ENCODE data around the gene FAM217B. TPM values are rescaled to one million over a fixed set of nuclear protein-coding genes. Genes with fewer than 3 reads are reported as not detected.
A peak's percentile ranks its signal among the peaks of the same experiment; 100 is the strongest.

The FAM217B gene
- total RNA-seq, 1 donor = 5.8 TPM

GRCh38 chr20:59938221-59938620 is 2.0 kb upstream of the FAM217B start:
- TF ChIP-seq CTCF (IDR thresholded peaks at IDR 0.05; ENCODE audit: insufficient read depth, low read length) = no peak
- DNase-seq (ENCODE audit: low read depth) = peak; percentile 47
- H3K4me3 ChIP-seq (ENCODE audit: low read depth, low read length) = peak overlapping the region; percentile 83

DNA sequence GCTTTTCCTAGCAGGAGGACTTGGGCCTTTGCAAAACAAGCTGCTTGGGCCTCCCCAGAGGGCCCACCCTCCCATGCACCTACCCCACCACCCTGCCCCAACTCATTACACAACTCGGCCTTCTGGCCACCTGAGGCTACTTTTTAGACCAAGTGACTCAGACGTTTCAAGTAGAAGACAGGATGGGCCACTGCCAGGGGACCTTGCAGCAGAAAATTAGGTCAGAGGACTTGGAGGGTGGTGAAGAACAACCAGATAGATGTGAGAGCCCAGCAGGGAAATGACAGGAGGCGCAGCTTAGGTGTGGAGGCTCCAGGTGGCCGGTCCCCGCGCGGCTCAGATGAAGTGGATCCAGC is 1.5 kb upstream of the FAM217B start:
- TF ChIP-seq CTCF (IDR thresholded peaks at IDR 0.05; ENCODE audit: insufficient read depth, low read length) = no peak
- DNase-seq (ENCODE audit: low read depth) = peak; percentile 11
- peak overlapping the region; percentile 83 for H3K4me3 ChIP-seq (ENCODE audit: low read depth, low read length)

DNA sequence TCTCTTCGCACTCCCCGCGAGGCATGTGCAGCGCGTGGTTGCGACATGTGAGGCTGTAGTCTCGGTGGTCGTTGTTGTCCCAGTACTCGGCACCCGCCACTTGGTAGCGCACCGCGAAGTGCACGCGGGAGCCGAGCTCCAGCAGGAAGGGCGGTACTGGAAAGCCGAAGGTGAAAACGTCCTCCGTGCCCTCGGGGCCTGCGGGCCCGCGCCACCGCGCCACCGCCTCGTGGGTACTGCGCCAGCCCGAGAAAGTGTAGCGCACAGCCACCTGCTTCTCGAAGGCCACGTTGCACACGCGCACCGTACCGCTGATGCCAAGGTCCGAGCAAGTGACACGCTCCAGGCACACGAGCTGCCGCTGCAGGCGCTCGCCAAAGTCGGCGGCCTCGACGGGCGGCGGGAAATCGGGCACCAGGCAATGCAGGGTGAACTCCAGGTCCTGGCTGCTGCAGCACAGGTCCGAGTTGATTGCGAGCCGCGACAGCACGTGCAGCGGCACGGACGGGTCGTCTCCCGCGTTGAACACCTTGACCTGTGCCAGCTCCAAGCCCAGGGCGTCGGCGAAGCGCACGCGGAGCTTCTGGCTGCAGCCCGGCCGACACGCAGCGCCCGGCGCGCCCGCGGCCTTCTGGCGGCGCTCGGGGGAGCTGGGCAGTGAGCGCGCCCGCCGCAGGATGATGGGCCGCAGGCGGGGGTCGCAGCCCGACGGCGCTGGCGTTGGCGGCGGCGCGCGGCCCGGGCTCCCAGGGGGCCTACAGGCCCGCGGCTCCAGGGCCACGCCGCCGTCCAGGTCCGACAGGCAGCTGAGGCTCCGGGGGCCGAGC is 924 bp upstream of the FAM217B start:
- peak overlapping the region; percentile 83 for H3K4me3 ChIP-seq (ENCODE audit: low read depth, low read length)
- no peak for TF ChIP-seq CTCF (IDR thresholded peaks at IDR 0.05; ENCODE audit: insufficient read depth, low read length)
- peak; percentile 9 for DNase-seq (ENCODE audit: low read depth)

DNA sequence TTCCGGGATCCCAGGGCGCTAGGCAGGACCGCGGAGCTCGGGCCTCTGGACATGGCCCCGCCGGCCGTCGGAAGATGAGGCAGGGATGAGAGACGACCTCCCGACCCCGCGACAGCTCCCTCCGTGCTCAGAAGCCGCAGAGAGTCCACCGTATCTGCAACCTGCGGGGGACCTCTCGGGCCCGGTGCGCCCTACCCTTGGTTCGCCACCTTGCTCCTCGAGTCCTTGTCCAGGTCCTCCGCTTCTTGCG is 385 bp upstream of the FAM217B start:
- H3K4me3 ChIP-seq (ENCODE audit: low read depth, low read length) = peak overlapping the region; percentile 83
- DNase-seq (ENCODE audit: low read depth) = no peak
- no peak for TF ChIP-seq CTCF (IDR thresholded peaks at IDR 0.05; ENCODE audit: insufficient read depth, low read length)

GRCh38 chr20:59940956-59941294 is 736 bp downstream of the FAM217B start:
- TF ChIP-seq CTCF (IDR thresholded peaks at IDR 0.05; ENCODE audit: insufficient read depth, low read length) = no peak
- H3K4me3 ChIP-seq (ENCODE audit: low read depth, low read length) = peak overlapping the region; percentile 93
- DNase-seq (ENCODE audit: low read depth) = no peak

DNA sequence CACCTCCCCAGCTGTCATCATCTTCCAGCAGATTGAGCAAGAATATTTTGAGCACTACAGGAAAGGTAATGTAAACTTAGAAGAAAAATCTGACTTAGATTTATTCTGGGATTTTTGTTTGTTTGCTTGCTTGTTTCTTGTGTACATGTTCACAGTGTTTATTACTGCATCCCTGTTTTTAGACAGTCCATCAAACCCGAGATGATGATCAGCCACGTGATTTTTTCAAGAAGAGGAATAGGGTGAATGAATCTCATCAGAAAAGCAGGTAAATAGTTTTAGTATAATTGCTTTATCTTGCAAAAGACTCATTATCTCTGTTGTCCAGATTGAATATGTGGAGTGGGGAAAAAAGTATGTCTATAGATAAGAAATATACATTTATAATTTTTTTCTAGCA is 2.1 kb downstream of the FAM217B start:
- H3K4me3 ChIP-seq (ENCODE audit: low read depth, low read length) = no peak overlapping the region
- no peak for TF ChIP-seq CTCF (IDR thresholded peaks at IDR 0.05; ENCODE audit: insufficient read depth, low read length)
- no peak for DNase-seq (ENCODE audit: low read depth)

GRCh38 chr20:59944726-59945125 is 4.5 kb downstream of the FAM217B start:
- no peak for TF ChIP-seq CTCF (IDR thresholded peaks at IDR 0.05; ENCODE audit: insufficient read depth, low read length)
- no peak for DNase-seq (ENCODE audit: low read depth)
- no peak overlapping the region for H3K4me3 ChIP-seq (ENCODE audit: low read depth, low read length)

All from fibroblast of the aortic adventitia (primary cell).